GM18499 (cell line): ENCODE measurements around the gene ZNF844.
"Not testable (repeated sequence)": the region's sequence is repeated elsewhere in the genome, so short reads cannot be mapped to it uniquely, and the experiment has no call there.

Source experiments
- ATAC-seq: cut with Tn5 transposase; IDR thresholded peaks from one replicate; pipeline ENCODE4 v1.9.1; 2021; ENCODE audit warnings: moderate number of reproducible peaks; ENCODE audit not compliant: insufficient read depth, unreplicated experiment

Gene ZNF844

GRCh38 chr19:12064590-12065538, at the start of gene ZNF844:
Gene ZNF844, plus strand, starts transcription at chr19:12064731. Its CDS starts 143 bp downstream, at chr19:12064874.
- ATAC-seq = no peak

GRCh38 chr19:12015015-12015752, 49.3 kb upstream of the ZNF844 start:
- no peak for ATAC-seq

GRCh38 chr19:12015753-12016116, 48.8 kb upstream of the ZNF844 start:
- no peak for ATAC-seq

GRCh38 chr19:12034198-12034597, 30.3 kb upstream of the ZNF844 start:
- no peak for ATAC-seq

GRCh38 chr19:12034620-12035019, 29.9 kb upstream of the ZNF844 start:
- ATAC-seq = no peak

- ATAC-seq = no peak
Measured at GRCh38 chr19:12035220-12036172, 29.0 kb upstream of the ZNF844 start, which contains the start of gene ZNF433. Gene ZNF433, minus strand, starts transcription at chr19:12035679. Its CDS starts 140 bp downstream, at chr19:12035539.

- no peak for ATAC-seq
Measured at GRCh38 chr19:12042893-12043292, 21.6 kb upstream of the ZNF844 start.

GRCh38 chr19:12043752-12044422, 20.6 kb upstream of the ZNF844 start:
- no peak for ATAC-seq

- ATAC-seq = no peak
Measured at GRCh38 chr19:12047868-12048267, 16.7 kb upstream of the ZNF844 start.

- ATAC-seq = no peak
Measured at GRCh38 chr19:12052091-12052496, 12.4 kb upstream of the ZNF844 start.

- no peak for ATAC-seq
Measured at GRCh38 chr19:12052497-12053169, 11.9 kb upstream of the ZNF844 start, which contains the start of gene ZNF878. Gene ZNF878, minus strand, starts transcription at chr19:12052961. Its CDS starts 160 bp downstream, at chr19:12052801.

- no peak for ATAC-seq
Measured at GRCh38 chr19:12055784-12056183, 8.7 kb upstream of the ZNF844 start.

GRCh38 chr19:12075538-12076139, 11.1 kb downstream of the ZNF844 start:
- no peak for ATAC-seq

- not testable (repeated sequence) for ATAC-seq
Measured at GRCh38 chr19:12076331-12076730, 11.8 kb downstream of the ZNF844 start.

- ATAC-seq = no peak
Measured at GRCh38 chr19:12077375-12077774, 12.8 kb downstream of the ZNF844 start.

- not testable (repeated sequence) for ATAC-seq
Measured at GRCh38 chr19:12083336-12083735, 18.8 kb downstream of the ZNF844 start.

- ATAC-seq = no peak
Measured at GRCh38 chr19:12085074-12085818, 20.7 kb downstream of the ZNF844 start.

GRCh38 chr19:12090807-12091206, 26.3 kb downstream of the ZNF844 start:
- no peak for ATAC-seq
